Measurements from ENCODE around the gene SNX32.

- TF ChIP-seq GATA2 (IDR thresholded peaks at IDR 0.05; ENCODE audit: low read depth, low read length) (no peak), GATA3 (IDR thresholded peaks at IDR 0.05; ENCODE audit: low read depth, low read length) (no peak)
Observed at GRCh38 chr11:65885808-65886536, 52.2 kb downstream of the SNX32 start.
